ENCODE data around the gene CDK5R2.
A peak's percentile ranks its signal among the peaks of the same experiment; 100 is the strongest.

Gene CDK5R2

DNA sequence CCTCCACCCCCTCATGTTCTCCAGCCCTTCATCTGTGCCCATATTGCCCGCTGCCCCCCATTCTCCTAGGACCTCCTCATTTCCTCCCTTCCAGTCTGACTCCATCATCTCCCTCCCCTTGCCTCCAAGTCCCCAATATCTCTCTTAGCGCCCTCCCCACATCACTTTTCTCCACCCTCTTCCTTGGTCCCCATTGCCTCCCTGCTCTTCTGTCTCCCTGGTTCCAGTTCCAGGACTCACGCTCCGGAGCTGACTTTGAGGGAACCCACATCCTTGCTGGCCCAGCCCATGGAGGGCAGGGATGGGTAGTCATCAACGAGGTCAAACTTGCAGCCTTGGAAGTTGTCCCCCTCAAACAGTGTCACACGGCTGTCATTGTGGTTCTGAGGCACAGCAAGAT, 31.1 kb downstream of the CDK5R2 start:
- no peak for DNase-seq

DNA sequence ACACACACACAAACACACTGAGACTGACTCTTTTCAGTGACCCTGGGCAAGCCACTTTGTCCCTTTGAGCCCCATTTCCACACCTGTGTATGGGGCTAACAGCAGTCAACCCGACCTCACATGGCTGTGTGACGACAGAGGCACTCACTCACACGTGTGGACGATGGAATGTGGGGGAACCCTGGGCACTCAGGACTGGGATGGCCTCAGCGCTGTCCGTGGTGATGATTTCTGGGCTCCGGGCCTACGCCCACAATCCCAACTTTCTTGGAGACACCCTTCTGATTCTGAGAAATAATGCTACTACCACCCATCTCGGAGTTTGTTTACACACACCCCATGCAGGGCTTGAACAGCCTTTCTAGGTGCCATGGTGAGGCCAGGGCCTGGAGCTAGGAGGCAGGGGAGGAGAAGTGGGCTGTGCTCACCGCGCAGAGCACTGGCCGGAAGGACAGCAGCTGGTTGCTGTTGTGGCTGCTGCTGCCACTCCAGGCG, 32.3 kb downstream of the CDK5R2 start:
- no peak for DNase-seq

GRCh38 chr2:218992196-218992595, 32.7 kb downstream of the CDK5R2 start:
- DNase-seq, result no peak

GRCh38 chr2:218992703-218993344, 33.4 kb downstream of the CDK5R2 start:
- DNase-seq, result no peak

DNA sequence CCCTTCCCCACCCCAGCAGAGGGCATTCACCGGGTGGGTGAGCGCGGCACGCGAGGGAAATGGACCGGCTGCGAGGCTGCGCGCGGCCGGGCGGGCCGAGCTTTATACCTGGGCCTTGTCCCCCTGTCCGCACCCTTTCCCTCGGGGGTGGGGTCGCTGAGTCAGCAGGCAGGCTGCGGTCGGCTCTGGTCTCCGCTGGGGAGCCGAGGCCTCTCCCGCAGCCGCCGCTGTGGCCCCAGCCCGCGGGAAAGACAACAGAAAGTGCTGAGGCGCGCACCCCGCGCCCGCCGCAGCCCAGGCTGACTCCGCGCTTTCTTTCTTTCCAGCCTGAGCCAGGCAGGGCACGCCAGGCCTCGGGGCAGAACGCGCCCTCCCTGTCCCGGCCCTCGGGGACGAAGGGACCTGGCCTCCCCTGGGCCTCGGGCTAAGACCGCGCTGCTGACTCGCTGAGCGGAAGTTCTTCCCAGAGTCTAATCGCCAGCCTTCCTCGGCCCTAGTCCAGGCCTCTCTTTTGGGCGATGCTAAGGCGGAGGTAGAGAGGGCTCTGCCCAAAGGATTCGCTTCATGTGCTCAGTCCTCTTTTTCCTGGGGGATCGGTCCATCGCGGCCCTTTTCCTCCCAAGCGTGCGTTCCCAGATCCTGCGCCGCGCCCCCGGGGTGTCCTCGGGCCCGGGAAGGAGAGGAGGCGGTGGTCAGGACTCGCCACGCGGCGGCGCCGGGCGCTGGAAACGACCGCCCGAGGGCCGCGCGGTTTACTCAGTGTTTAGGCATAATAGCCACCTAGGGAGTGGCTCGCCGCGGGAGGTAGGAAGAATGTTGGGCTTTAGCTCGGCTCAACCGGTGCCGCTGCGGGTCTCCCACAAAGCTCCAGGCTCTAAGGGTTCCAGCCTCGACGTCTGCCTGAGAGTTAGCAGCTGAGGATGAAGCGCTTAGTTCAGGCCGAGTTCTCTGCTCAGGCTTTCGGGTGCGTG, 34.2 kb downstream of the CDK5R2 start, which contains the start of gene CRYBA2:
Gene CRYBA2, minus strand, starts transcription at position 78 of the 971 bp plus-strand sequence. CDS start 246 bp downstream, outside the sequence.
- no peak for DNase-seq

DNA sequence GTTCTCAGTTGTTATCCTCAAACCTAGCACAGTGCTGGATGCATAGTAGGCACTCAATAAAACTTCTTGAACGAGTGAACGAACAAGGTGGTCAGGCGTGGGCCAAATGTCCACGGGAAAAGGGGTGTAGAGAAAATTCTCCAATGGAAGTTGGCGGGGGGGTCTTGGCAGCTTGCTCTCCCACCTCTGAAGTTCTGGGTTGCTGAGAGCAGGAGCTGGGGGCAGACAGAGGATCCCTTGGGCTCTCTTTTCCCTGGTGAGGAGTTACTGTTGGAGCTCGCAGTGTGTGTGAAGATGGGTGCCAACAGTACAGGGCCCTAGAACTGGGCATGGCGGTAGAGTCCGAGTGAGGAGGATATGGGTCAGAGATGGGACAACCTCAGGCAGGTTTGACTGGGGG, 36.1 kb downstream of the CDK5R2 start:
- DNase-seq, result no peak

GRCh38 chr2:218995972-218996711, 36.7 kb downstream of the CDK5R2 start:
- DNase-seq, result peak; percentile 86

- no peak for DNase-seq
Measured at GRCh38 chr2:218996937-218997336, 37.5 kb downstream of the CDK5R2 start.

GRCh38 chr2:218997731-218998130, 38.3 kb downstream of the CDK5R2 start:
- DNase-seq, result no peak

DNA sequence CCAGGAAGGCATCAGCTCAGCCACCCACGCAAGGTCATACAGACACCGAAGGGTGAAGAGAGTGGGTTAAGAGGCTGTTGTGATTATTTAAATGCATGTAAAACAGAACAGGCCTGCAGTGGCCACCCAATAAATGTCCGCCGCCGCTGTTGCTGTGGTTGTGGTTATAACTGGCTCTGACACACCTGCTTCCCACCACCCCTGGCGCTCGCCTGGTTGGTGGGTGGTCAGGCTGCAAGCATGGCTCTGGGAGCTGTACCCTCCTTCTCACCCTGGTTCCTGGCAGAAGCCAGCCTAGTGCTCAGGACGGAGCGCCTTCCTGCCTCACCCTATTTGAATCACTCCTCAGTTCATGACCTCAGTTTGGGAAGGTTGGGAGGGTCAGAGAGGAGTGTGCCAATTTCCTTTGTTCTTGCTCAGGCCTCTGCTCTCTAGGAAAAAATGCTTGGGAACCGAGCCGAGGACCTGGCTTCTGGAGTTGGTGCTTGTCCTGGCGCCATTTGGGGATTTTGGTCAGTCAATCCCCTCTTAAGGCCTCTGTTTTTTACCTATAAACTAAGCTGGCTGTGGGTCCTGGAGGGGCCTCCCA, 39.0 kb downstream of the CDK5R2 start:
- DNase-seq, result no peak

GRCh38 chr2:218999021-218999880, 39.8 kb downstream of the CDK5R2 start:
- no peak for DNase-seq

- no peak for DNase-seq
Measured at GRCh38 chr2:218999881-219000568, 40.6 kb downstream of the CDK5R2 start.

- no peak for DNase-seq
Measured at GRCh38 chr2:219000569-219000960, 41.1 kb downstream of the CDK5R2 start.

DNA sequence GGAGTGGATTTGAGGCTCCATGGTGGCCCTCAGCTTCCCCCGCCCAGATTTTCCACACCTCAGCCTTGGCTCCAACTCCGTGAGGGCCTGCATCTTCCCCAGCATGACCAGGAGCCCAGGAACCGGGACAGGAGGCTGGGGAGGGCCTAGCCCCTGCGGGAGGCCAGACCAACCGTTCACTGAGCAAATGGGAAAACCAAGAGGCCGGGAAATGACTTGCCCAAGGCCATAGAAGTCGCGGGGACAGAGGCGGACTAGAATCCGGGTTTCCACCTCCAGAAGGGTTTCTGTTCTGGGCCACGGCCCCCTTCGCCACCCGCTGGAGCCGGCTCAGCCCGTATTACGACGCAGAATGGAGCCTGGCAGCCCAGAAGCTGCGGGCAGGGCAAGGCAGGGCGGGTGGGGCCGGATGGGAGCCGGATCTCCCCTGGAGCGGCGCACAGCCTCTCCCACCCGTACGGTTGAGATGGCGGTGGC, 41.7 kb downstream of the CDK5R2 start:
- DNase-seq, result no peak

GRCh38 chr2:219001577-219002394, 42.3 kb downstream of the CDK5R2 start:
- DNase-seq, result no peak

DNA sequence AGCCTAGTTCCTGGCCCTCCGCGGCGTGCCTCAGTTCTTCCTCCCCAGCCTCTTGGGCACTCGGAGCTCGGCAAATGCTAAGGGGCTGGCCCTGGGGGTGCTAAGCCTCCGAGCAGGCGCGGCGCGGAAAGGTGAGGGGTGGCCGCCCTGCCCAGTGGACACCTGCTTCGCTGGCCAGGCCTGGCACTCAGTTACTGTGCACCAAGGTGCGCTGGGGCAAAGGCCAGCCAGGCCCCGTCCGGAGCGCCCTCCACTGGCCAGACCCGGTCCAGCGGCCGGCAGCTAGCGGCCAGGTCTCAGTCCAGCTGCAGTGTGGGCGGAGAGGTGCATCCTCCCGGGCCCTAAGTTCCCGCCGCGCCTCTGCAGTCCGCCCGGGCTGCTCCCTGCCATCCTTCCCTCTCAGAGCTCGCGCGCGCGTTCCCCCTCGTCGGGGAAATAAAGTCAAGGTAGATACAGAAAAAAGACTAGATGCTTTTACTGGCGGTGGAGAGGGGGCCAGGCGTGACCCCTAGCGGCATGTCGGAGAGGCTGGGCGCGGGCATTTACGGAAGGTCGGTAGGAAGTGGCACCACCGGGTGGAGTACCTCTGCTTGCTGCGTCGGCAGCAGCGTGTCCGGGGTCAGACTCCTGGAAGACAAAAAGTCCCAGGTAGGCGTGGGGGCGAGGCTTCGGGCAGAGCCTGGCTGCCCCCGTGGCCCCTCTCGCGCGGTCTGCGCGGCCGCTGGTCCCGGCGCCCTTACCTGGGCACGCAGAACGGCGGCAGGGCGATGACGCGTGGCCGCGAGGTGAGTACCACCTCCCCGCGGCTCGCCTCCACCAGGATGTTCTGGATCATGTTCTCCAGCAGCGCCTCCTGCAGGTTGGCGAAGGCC, 43.2 kb downstream of the CDK5R2 start:
- DNase-seq, result peak; percentile 51

DNA sequence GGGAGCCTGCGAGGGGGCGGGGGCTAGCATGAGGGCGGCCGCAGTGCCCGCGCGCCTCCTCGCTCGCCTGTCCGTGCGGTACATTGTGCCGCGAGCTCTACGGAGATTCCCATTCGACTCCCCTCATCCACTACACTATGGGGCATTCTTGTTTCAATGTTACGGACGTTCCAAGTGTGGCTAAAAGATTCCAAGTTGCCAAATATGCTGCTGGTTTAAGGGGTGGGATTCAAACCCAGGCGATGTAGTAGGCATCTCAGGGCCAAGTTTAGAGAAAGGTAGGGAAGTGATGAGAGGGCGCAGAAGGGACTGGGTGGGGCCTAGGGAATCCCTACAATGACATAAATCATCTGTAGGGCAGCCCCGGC, 43.8 kb downstream of the CDK5R2 start:
- no peak for DNase-seq

DNA sequence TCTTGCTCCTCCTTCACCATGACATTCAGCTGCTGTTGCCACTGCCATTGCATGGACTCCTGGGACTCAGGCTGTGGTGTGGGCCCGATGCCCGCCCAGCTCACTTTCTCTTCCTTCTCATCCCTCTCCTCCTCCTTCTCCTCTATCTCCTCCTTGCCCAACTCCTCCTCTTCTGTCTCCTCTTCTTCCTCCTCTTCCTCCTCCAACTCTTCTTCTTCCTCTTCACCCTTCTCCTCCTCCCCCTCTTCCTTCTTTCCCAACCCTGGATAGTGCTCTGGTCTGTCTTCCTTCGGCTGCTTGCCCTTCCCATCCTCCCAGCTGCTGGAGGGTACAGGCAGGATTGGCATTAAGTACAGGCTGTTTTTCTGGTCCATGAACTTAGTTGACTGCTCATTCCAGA, 44.5 kb downstream of the CDK5R2 start:
- no peak for DNase-seq

DNA sequence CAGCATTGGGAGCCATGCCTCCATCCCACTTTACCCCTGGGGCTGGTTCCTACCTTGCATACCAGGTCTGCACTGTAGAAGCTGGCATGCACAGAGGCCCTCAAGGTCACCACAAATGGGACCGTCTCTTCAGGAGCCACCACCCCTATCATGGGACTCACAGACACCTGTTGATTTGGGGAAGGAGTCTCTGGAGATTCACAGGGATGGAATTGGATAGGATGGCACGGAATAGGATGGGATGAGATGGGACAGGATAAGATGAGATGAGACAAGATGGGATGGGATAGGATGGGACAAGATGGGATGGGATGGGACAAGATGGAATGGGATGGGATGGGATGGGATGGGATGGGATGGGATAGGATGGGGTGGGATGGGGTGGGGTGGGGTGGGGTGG, 49.8 kb downstream of the CDK5R2 start:
- no peak for DNase-seq
